ENCODE results near the gene KBTBD8.

Gene KBTBD8

GRCh38 chr3:66971245-66971644, 26.9 kb upstream of the KBTBD8 start:
- no peak for TF ChIP-seq Cebpa-rat (IDR thresholded peaks at IDR 0.05)
- Histone ChIP-seq H3K27me3 (no peaks in the 10 kb centered on the region), H3K4me3 (no peak overlapping the region; a peak in 1 of 20 replicates), H3K9ac (peak overlapping the region in 1 of 11 experiments; percentile 7; a peak in 1 of 22 replicates), H3K4me1 (peaks cover 7 to 18% (median 12%) of the 10 kb centered on the region in 10 experiments; a peak in 15 of 20 replicates), H3K27ac (no peak overlapping the region; a peak in 1 of 22 replicates), H4K20me1 (no peaks in the 10 kb centered on the region), H3K9me3 (replicated peaks in 1 of 11) (no peaks in the 10 kb centered on the region), H3K4me2 (peak overlapping the region; percentile 8 to 59 (median 39); a peak in 19 of 22 replicates), H3K36me3 (no peaks in the 10 kb centered on the region)

GRCh38 chr3:66971891-66972551, 26.1 kb upstream of the KBTBD8 start:
- H3K27me3 ChIP-seq, result no peaks in the 10 kb centered on the region
- H3K4me3 ChIP-seq, result no peak overlapping the region; a peak in 1 of 20 replicates
- TF ChIP-seq Cebpa-rat (IDR thresholded peaks at IDR 0.05), result no peak

GRCh38 chr3:66980791-66981190, 17.3 kb upstream of the KBTBD8 start:
- no peaks in the 10 kb centered on the region for H3K36me3 ChIP-seq
- no peak for TF ChIP-seq Cebpa-rat (IDR thresholded peaks at IDR 0.05)
- no peaks in the 10 kb centered on the region for H3K27me3 ChIP-seq

More at GRCh38 chr3:66971891-66972551, 26.1 kb upstream of the KBTBD8 start:
- Histone ChIP-seq H3K9ac (peak overlapping the region in 1 of 11 experiments; percentile 24; a peak in 2 of 22 replicates), H3K36me3 (no peaks in the 10 kb centered on the region), H3K27ac (no peak overlapping the region), H3K9me3 (replicated peaks in 1 of 11) (no peaks in the 10 kb centered on the region), H3K4me1 (peaks cover 7 to 18% (median 12%) of the 10 kb centered on the region in 10 experiments; a peak in 15 of 20 replicates), H3K4me2 (peak overlapping the region; percentile 8 to 59 (median 39); a peak in 21 of 22 replicates), H4K20me1 (no peaks in the 10 kb centered on the region)

GRCh38 chr3:66983101-66983500, 15.0 kb upstream of the KBTBD8 start:
- Histone ChIP-seq H3K27ac (no peak overlapping the region), H3K4me3 (no peak overlapping the region), H3K9me3 (replicated peaks in 1 of 11) (no peaks in the 10 kb centered on the region), H3K36me3 (no peaks in the 10 kb centered on the region), H3K4me1 (peaks cover 0 to 6% (median 0%) of the 10 kb centered on the region in 10 experiments; a peak in 1 of 20 replicates), H3K27me3 (no peaks in the 10 kb centered on the region), H3K4me2 (no peak overlapping the region), H4K20me1 (no peaks in the 10 kb centered on the region), H3K9ac (no peak overlapping the region)
- no peak for TF ChIP-seq Cebpa-rat (IDR thresholded peaks at IDR 0.05)

More at GRCh38 chr3:66980791-66981190, 17.3 kb upstream of the KBTBD8 start:
- H3K4me1 ChIP-seq, result peaks cover 0 to 3% (median 0%) of the 10 kb centered on the region in 10 experiments; a peak in 1 of 20 replicates
- H3K9me3 ChIP-seq (replicated peaks in 1 of 11), result no peaks in the 10 kb centered on the region
- H3K4me3 ChIP-seq, result no peak overlapping the region
- H4K20me1 ChIP-seq, result no peaks in the 10 kb centered on the region
- no peak overlapping the region for H3K27ac ChIP-seq
- H3K4me2 ChIP-seq, result no peak overlapping the region
- H3K9ac ChIP-seq, result no peak overlapping the region

GRCh38 chr3:66985336-66985920, 12.7 kb upstream of the KBTBD8 start:
- H3K9me3 ChIP-seq (replicated peaks in 1 of 11), result no peaks in the 10 kb centered on the region
- no peaks in the 10 kb centered on the region for H3K27me3 ChIP-seq
- H3K4me2 ChIP-seq, result no peak overlapping the region
- H3K36me3 ChIP-seq, result no peaks in the 10 kb centered on the region
- H3K27ac ChIP-seq, result no peak overlapping the region
- no peaks in the 10 kb centered on the region for H4K20me1 ChIP-seq
- peaks cover 0 to 6% (median 0%) of the 10 kb centered on the region in 10 experiments; a peak in 1 of 20 replicates for H3K4me1 ChIP-seq
- no peak overlapping the region for H3K4me3 ChIP-seq
- no peak for TF ChIP-seq Cebpa-rat (IDR thresholded peaks at IDR 0.05)
- no peak overlapping the region for H3K9ac ChIP-seq

GRCh38 chr3:66986406-66986805, 11.7 kb upstream of the KBTBD8 start:
- Histone ChIP-seq H3K9ac (no peak overlapping the region), H3K36me3 (no peaks in the 10 kb centered on the region), H3K27ac (no peak overlapping the region), H3K4me1 (peaks cover 0 to 6% (median 0%) of the 10 kb centered on the region in 10 experiments; a peak in 1 of 20 replicates), H4K20me1 (no peaks in the 10 kb centered on the region), H3K4me3 (no peak overlapping the region), H3K9me3 (replicated peaks in 1 of 11) (no peaks in the 10 kb centered on the region), H3K27me3 (no peaks in the 10 kb centered on the region), H3K4me2 (no peak overlapping the region)
- no peak for TF ChIP-seq Cebpa-rat (IDR thresholded peaks at IDR 0.05)

- no peak for TF ChIP-seq Cebpa-rat (IDR thresholded peaks at IDR 0.05)
- no peak overlapping the region for H3K27ac ChIP-seq
Observed at GRCh38 chr3:66989241-66989640, 8.9 kb upstream of the KBTBD8 start.

GRCh38 chr3:66989860-66990696, 8.0 kb upstream of the KBTBD8 start:
- TF ChIP-seq Cebpa-rat (IDR thresholded peaks at IDR 0.05), result no peak
- no peaks in the 10 kb centered on the region for H4K20me1 ChIP-seq
- H3K36me3 ChIP-seq, result no peaks in the 10 kb centered on the region
- H3K27ac ChIP-seq, result no peak overlapping the region
- 0 out of 22 replicates have a peak, but pooled peaks cover 0 to 4% (median 0%) of the 10 kb centered on the region in 11 experiments for H3K9me3 ChIP-seq (replicated peaks in 1 of 11)
- H3K9ac ChIP-seq, result no peak overlapping the region
- H3K27me3 ChIP-seq, result no peaks in the 10 kb centered on the region
- no peak overlapping the region for H3K4me3 ChIP-seq
- H3K4me1 ChIP-seq, result peaks cover 0 to 10% (median 0%) of the 10 kb centered on the region in 10 experiments; a peak in 1 of 20 replicates
- H3K4me2 ChIP-seq, result no peak overlapping the region

More at GRCh38 chr3:66989241-66989640, 8.9 kb upstream of the KBTBD8 start:
- H3K4me3 ChIP-seq, result no peak overlapping the region
- H3K9me3 ChIP-seq (replicated peaks in 1 of 11), result 0 out of 22 replicates have a peak, but pooled peaks cover 0 to 4% (median 0%) of the 10 kb centered on the region in 11 experiments
- H3K4me1 ChIP-seq, result peaks cover 0 to 10% (median 0%) of the 10 kb centered on the region in 10 experiments; a peak in 1 of 20 replicates
- H3K27me3 ChIP-seq, result no peaks in the 10 kb centered on the region
- H4K20me1 ChIP-seq, result no peaks in the 10 kb centered on the region
- H3K9ac ChIP-seq, result no peak overlapping the region
- H3K36me3 ChIP-seq, result no peaks in the 10 kb centered on the region
- no peak overlapping the region for H3K4me2 ChIP-seq

Measured in BLaER1 treated with 17β-estradiol and CSF1 and Interleukin-3, amounts not matched to agents 10 nM and 100 nM (cell line).